ENCODE results near the gene PPP1R15B. TPM values are rescaled to one million over a fixed set of nuclear protein-coding genes. Genes with fewer than 3 reads are reported as not detected.
"Not testable (repeated sequence)": the region's sequence is repeated elsewhere in the genome, so short reads cannot be mapped to it uniquely, and the experiment has no call there.

Gene PPP1R15B
- total and polyA plus RNA-seq, 2 of the 4 experiments (the other 2 are of a cell fraction): 14.9 to 15.0 TPM

DNA sequence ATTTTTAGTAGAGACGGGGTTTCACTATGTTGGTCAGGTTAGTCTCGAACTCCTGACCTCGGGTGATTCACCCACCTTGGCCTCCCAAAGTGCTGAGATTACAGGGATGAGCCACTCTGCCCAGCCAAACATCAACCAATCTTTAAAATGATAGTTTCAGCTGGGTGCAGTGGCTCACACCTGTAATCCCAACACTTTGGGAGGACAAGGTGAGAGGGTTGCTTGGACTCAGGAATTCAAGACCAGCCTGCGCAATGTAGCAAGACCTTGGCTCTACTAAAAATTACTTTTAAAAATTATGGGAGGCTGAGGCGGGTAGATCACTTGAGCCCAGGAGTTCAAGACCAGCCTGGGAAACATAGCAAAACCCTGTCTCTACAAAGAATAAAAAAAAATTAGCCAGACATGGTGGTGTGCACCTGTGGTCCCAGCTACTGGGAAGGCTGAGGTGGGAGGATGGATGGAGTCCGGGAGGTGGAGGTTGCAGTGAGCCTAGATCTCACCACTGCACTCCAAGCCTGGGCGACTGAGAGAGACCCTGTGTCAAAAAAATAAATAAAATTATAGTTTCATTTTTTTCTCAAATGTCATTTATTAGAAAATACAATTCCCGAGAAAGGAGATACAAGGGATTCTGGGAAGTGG lies 10.6 kb upstream of the PPP1R15B start:
- not testable (repeated sequence) for H4K20me1 ChIP-seq (ENCODE audit: insufficient read depth, low read length)
- no CpG with 5 or more reads among the region's 8 CpGs for WGBS, 2 experiments (ENCODE audit: extremely low coverage in 2 of 2, insufficient read length in 1 of 2)

More for the DNA sequence above, 10.6 kb upstream of the PPP1R15B start:
- H3K56ac ChIP-seq (ENCODE audit: extremely low read depth, insufficient read depth, low read length); H2BK20ac ChIP-seq (ENCODE audit: low read depth, low read length); H2BK120ac ChIP-seq (ENCODE audit: low read depth, low read length); H3K18ac ChIP-seq (ENCODE audit: low read depth, low read length); H4K8ac ChIP-seq (ENCODE audit: low read depth in 2 of 2, low read length in 2 of 2); H3K79me1 ChIP-seq (ENCODE audit: low read depth in 1 of 2, low read length in 2 of 2); POLR2A ChIA-PET (ENCODE audit: unreplicated experiment); H3K36me3 ChIP-seq (ENCODE audit: control insufficient read depth, insufficient read depth, low read length); ATAC-seq (ENCODE audit: low read depth); H2BK15ac ChIP-seq (ENCODE audit: low read depth, low read length); H3K14ac ChIP-seq (replicated peaks; ENCODE audit: low read depth, low read length); H3K4me3 ChIP-seq (ENCODE audit: insufficient read depth, low read depth, low read length); H3K4ac ChIP-seq (ENCODE audit: low read depth, low read length); H2AK9ac ChIP-seq (replicated peaks; ENCODE audit: low read depth, low read length, poor library complexity); DNase-seq; H3K9ac ChIP-seq (ENCODE audit: low read depth, low read length); dilution Hi-C loops (cut with HindIII; ENCODE audit: low sequenced_read_pairs, unreplicated experiment); H3K27ac ChIP-seq (ENCODE audit: insufficient read depth, low read length); H2AK5ac ChIP-seq (ENCODE audit: low read depth, low read length); BruUV-seq (replicated peaks); H3K4me2 ChIP-seq (ENCODE audit: low read depth, low read length); H3K23ac ChIP-seq (ENCODE audit: low read depth, low read length); H2BK5ac ChIP-seq (ENCODE audit: low read depth, low read length, poor library complexity, severe bottlenecking); H4K91ac ChIP-seq (ENCODE audit: insufficient read depth, low read depth, low read length); in situ Hi-C loops (cut with MboI; ENCODE audit: low sequenced_read_pairs); H2AFZ ChIP-seq (replicated peaks; ENCODE audit: low read length, poor library complexity); H3K9me3 ChIP-seq (ENCODE audit: control insufficient read depth, insufficient read depth, low read length); intact Hi-C loops (cut with micrococcal nuclease); H3K27me3 ChIP-seq (ENCODE audit: control insufficient read depth, insufficient read depth, low read length): not testable (repeated sequence)
- CTCF ChIA-PET: interaction anchor here (1.0 to 2.3 kb wide), 2 partner anchors 9 to 81 kb away, joined by 3 to 15 read pairs; no protein-coding TSS in a partner anchor
- peaks cover 22% of the 10 kb centered on the region for H3K4me1 ChIP-seq (ENCODE audit: control insufficient read depth, insufficient read depth, low read length)
- H3K9me1 ChIP-seq (ENCODE audit: insufficient read depth, low read length): peaks cover 22% of the 10 kb centered on the region
- H4K5ac ChIP-seq (ENCODE audit: low read depth, low read length): peak overlapping the region; percentile 59; the same call in 1 of the 2 replicates
